Activated CD4-positive, alpha-beta T cell treated with anti-CD3 and anti-CD28 coated beads, Interleukin-2, amount 10 ng/mL, durations not matched to agents 24 days and 14 days (primary cell): Measurements from ENCODE around the gene PLXNA3. TPM values are rescaled to one million over a fixed set of nuclear protein-coding genes. Genes with fewer than 3 reads are reported as not detected.

Experiments used
- DNase-seq: peaks from one replicate; pipeline ENCODE4 v3.0.0; 2022
- H3K27ac Mint-ChIP-seq: one replicate; pipeline ENCODE4 v1.8.0; 2022; ENCODE audit warnings: mild to moderate bottlenecking, mixed read lengths
- H3K27me3 Mint-ChIP-seq: one replicate; pipeline ENCODE4 v1.8.0; 2022; ENCODE audit warnings: mixed read lengths
- H3K36me3 Mint-ChIP-seq: one replicate; pipeline ENCODE4 v1.8.0; 2022; ENCODE audit warnings: low read depth, mild to moderate bottlenecking, mixed read lengths
- H3K4me1 Mint-ChIP-seq: one replicate; pipeline ENCODE4 v1.8.0; 2021; ENCODE audit warnings: mixed read lengths
- H3K4me3 Mint-ChIP-seq: one replicate; pipeline ENCODE4 v1.8.0; 2022; ENCODE audit warnings: mild to moderate bottlenecking, moderate library complexity, mixed read lengths
- H3K9me3 Mint-ChIP-seq: one replicate; pipeline ENCODE4 v1.8.0; 2021; ENCODE audit warnings: mixed read lengths
- intact Hi-C: fragments of 100-400 bp; cut with micrococcal nuclease; formaldehyde crosslinking; loops from one replicate; pipeline ENCODE4 v1.15.1; 2023
- total RNA-seq: library from RNA; stranded (reverse); gene quantifications from 2 replicates; pipeline ENCODE4 v1.2.3, GENCODE V29; 2022

PLXNA3 gene
- total RNA-seq, 1 donor from 2014 or later: 55.9 TPM

GRCh38 chrX:154484255-154485149 is 26.4 kb downstream of the PLXNA3 start:
- Mint-ChIP-seq H3K4me1 (peaks cover 15% of the 10 kb centered on the region), H3K27me3 (no peaks in the 10 kb centered on the region), H3K36me3 (peaks cover 7% of the 10 kb centered on the region), H3K27ac (no peak overlapping the region), H3K9me3 (no peaks in the 10 kb centered on the region), H3K4me3 (peak overlapping the region; percentile 37)
- intact Hi-C loops: no loop called here
- DNase-seq: no peak

GRCh38 chrX:154485150-154486051 is 27.3 kb downstream of the PLXNA3 start:
- Mint-ChIP-seq H3K36me3 (peaks cover 7% of the 10 kb centered on the region), H3K27me3 (no peaks in the 10 kb centered on the region), H3K9me3 (no peaks in the 10 kb centered on the region), H3K27ac (no peak overlapping the region), H3K4me3 (peak overlapping the region; percentile 74), H3K4me1 (peaks cover 17% of the 10 kb centered on the region)
- DNase-seq: no peak
- intact Hi-C loops: no loop called here

GRCh38 chrX:154486052-154486395 is 27.9 kb downstream of the PLXNA3 start:
- no peaks in the 10 kb centered on the region for H3K9me3 Mint-ChIP-seq
- intact Hi-C loops: no loop called here
- H3K27ac Mint-ChIP-seq: no peak overlapping the region
- peak; percentile 81 for DNase-seq
- peak overlapping the region; percentile 45 for H3K4me3 Mint-ChIP-seq
- peaks cover 7% of the 10 kb centered on the region for H3K36me3 Mint-ChIP-seq
- peaks cover 17% of the 10 kb centered on the region for H3K4me1 Mint-ChIP-seq
- no peaks in the 10 kb centered on the region for H3K27me3 Mint-ChIP-seq

- H3K9me3 Mint-ChIP-seq: no peaks in the 10 kb centered on the region
- intact Hi-C loops: no loop called here
- H3K27ac Mint-ChIP-seq: peak within 1 kb of the TSS; percentile 53
These were observed 28.5 kb downstream of the PLXNA3 start, which contains the start of gene UBL4A for GRCh38 chrX:154486396-154487207. Gene UBL4A (minus strand): TSS chrX:154486615. CDS start chrX:154486584, 31 bp downstream.

GRCh38 chrX:154487518-154488290 is 29.6 kb downstream of the PLXNA3 start:
- Mint-ChIP-seq H3K27ac (no peak overlapping the region), H3K27me3 (no peaks in the 10 kb centered on the region), H3K9me3 (no peaks in the 10 kb centered on the region), H3K36me3 (peaks cover 7% of the 10 kb centered on the region), H3K4me1 (peaks cover 19% of the 10 kb centered on the region), H3K4me3 (peak overlapping the region; percentile 75)
- intact Hi-C loops: no loop called here
- no peak for DNase-seq

More at GRCh38 chrX:154486396-154487207, 28.5 kb downstream of the PLXNA3 start, which contains the start of gene UBL4A:
- DNase-seq: peak; percentile 87
- H3K4me1 Mint-ChIP-seq: peaks cover 19% of the 10 kb centered on the region
- H3K27me3 Mint-ChIP-seq: no peaks in the 10 kb centered on the region
- peaks cover 7% of the 10 kb centered on the region for H3K36me3 Mint-ChIP-seq
- H3K4me3 Mint-ChIP-seq: peak within 1 kb of the TSS; percentile 75

GRCh38 chrX:154488336-154489075 is 30.4 kb downstream of the PLXNA3 start:
- Mint-ChIP-seq H3K9me3 (no peaks in the 10 kb centered on the region), H3K4me1 (peaks cover 16% of the 10 kb centered on the region), H3K36me3 (peaks cover 4% of the 10 kb centered on the region), H3K27ac (no peak overlapping the region), H3K4me3 (peak overlapping the region; percentile 19), H3K27me3 (no peaks in the 10 kb centered on the region)
- no peak for DNase-seq
- intact Hi-C loops: no loop called here

GRCh38 chrX:154489182-154489581 is 31.1 kb downstream of the PLXNA3 start:
- Mint-ChIP-seq H3K4me1 (peaks cover 15% of the 10 kb centered on the region), H3K27me3 (no peaks in the 10 kb centered on the region), H3K4me3 (peak overlapping the region; percentile 91), H3K27ac (no peak overlapping the region), H3K9me3 (no peaks in the 10 kb centered on the region), H3K36me3 (peaks cover 3% of the 10 kb centered on the region)
- intact Hi-C loops: no loop called here
- DNase-seq: no peak

GRCh38 chrX:154490021-154490413 is 31.9 kb downstream of the PLXNA3 start:
- H3K9me3 Mint-ChIP-seq: no peaks in the 10 kb centered on the region
- peak overlapping the region; percentile 91 for H3K4me3 Mint-ChIP-seq
- DNase-seq: peak; percentile 77
- H3K27ac Mint-ChIP-seq: peak overlapping the region; percentile 86
- H3K27me3 Mint-ChIP-seq: no peaks in the 10 kb centered on the region
- intact Hi-C loops: loop anchor here (1.0 to 5.0 kb wide), 4 partner anchors 11 to 53 kb away; partner anchors contain the start of genes FAM3A, GDI1 and LAGE3
- H3K36me3 Mint-ChIP-seq: peaks cover 3% of the 10 kb centered on the region
- peaks cover 15% of the 10 kb centered on the region for H3K4me1 Mint-ChIP-seq

- peak; percentile 96 for DNase-seq
- H3K9me3 Mint-ChIP-seq: no peaks in the 10 kb centered on the region
- H3K4me3 Mint-ChIP-seq: peak within 1 kb of the TSS; percentile 91
- H3K4me1 Mint-ChIP-seq: peaks cover 12% of the 10 kb centered on the region
- peak within 1 kb of the TSS; percentile 92 for H3K27ac Mint-ChIP-seq
- intact Hi-C loops: loop anchor here (1.0 to 5.0 kb wide), 4 partner anchors 11 to 53 kb away; partner anchors contain the start of genes FAM3A, GDI1 and LAGE3
- H3K27me3 Mint-ChIP-seq: no peaks in the 10 kb centered on the region
- H3K36me3 Mint-ChIP-seq: no peaks in the 10 kb centered on the region
These were observed 32.5 kb downstream of the PLXNA3 start, which contains the start of gene SLC10A3 for GRCh38 chrX:154490414-154491083. Gene SLC10A3 (minus strand): TSS chrX:154490629. CDS start chrX:154488940, 1,689 bp downstream.

GRCh38 chrX:154494715-154495114 is 36.6 kb downstream of the PLXNA3 start:
- no peak overlapping the region for H3K27ac Mint-ChIP-seq
- no peak for DNase-seq
- peaks cover 3% of the 10 kb centered on the region for H3K4me1 Mint-ChIP-seq
- H3K36me3 Mint-ChIP-seq: no peaks in the 10 kb centered on the region
- no peak overlapping the region for H3K4me3 Mint-ChIP-seq
- no peaks in the 10 kb centered on the region for H3K9me3 Mint-ChIP-seq
- intact Hi-C loops: loop anchor here (5.0 kb wide), 1 partner anchor 57 kb away; the partner anchor contains the start of gene GDI1
- H3K27me3 Mint-ChIP-seq: no peaks in the 10 kb centered on the region

- H3K4me3 Mint-ChIP-seq: no peak overlapping the region
- H3K9me3 Mint-ChIP-seq: no peaks in the 10 kb centered on the region
- H3K36me3 Mint-ChIP-seq: no peaks in the 10 kb centered on the region
- no peak for DNase-seq
- intact Hi-C loops: no loop called here
- H3K27me3 Mint-ChIP-seq: no peaks in the 10 kb centered on the region
- no peak overlapping the region for H3K27ac Mint-ChIP-seq
- peaks cover 2% of the 10 kb centered on the region for H3K4me1 Mint-ChIP-seq
These were observed 37.4 kb downstream of the PLXNA3 start for GRCh38 chrX:154495472-154495922.
